Mucosa of descending colon (tissue), 3 donors: ENCODE measurements around the gene AKAP6. TPM values are rescaled to one million over a fixed set of nuclear protein-coding genes. Genes with fewer than 3 reads are reported as not detected.

Experiments used
- ATAC-seq: fragments of 200-7000 bp; cut with Tn5 transposase; one replicate; pipeline ENCODE4 v1.9.1; 2020; ENCODE audit warnings: mild to moderate bottlenecking, moderate library complexity
- DNase-seq, 3 donors: peaks; one replicate each; pipeline ENCODE4 v3.0.0-alpha.2; 2020
- H3K36me3 ChIP-seq: fragments of 200-600 bp; one replicate; pipeline ENCODE4 v1.8.0; 2021; ENCODE audit warnings: low read depth, mild to moderate bottlenecking
- H3K4me1 ChIP-seq: fragments of 200-600 bp; one replicate; pipeline ENCODE4 v1.8.0; 2021; ENCODE audit warnings: low read depth, mild to moderate bottlenecking
- H3K4me3 ChIP-seq: fragments of 200-600 bp; one replicate; pipeline ENCODE4 v1.8.0; 2021; ENCODE audit warnings: mild to moderate bottlenecking
- H3K9me3 ChIP-seq: fragments of 200-600 bp; one replicate; pipeline ENCODE4 v1.8.0; 2021; ENCODE audit warnings: mild to moderate bottlenecking
- CTCF ChIP-seq: fragments of 200-600 bp; IDR thresholded peaks from one replicate; pipeline ENCODE4 v1.8.0; 2022; ENCODE audit warnings: antibody characterized with exemption, mild to moderate bottlenecking
- intact Hi-C, 2 donors: fragments of 100-400 bp; cut with DNase I in 1 of 2; cut with micrococcal nuclease in 1 of 2; formaldehyde crosslinking; loops; one replicate each; pipeline versions ENCODE4 v1.11.0 to v1.11.1; 2022; cut with DNase I, micrococcal nuclease
- total RNA-seq, 3 donors: library from RNA; stranded (reverse); fragmentation: NEBNext Ultra II Directional in 2 of 3; extraction: Animal tissue kit (Norgen Biotek cat#: 25700) in 2 of 3; gene quantifications; one replicate each; pipeline versions ENCODE4 v1.2.1 to v1.2.4, GENCODE V29; 2021 to 2023
- donor health status: DM: no; HTN: no; CAD: no; lungs with moderate emphysema.
- donor health status: DM: no; HTN: no; CAD: no.
- donor health status: DM: no; HTN: yes; CAD: no.

Gene AKAP6
- total RNA-seq, 3 donors from 2014 or later = 4.2 to 30.8 (median 5.4) TPM

DNA sequence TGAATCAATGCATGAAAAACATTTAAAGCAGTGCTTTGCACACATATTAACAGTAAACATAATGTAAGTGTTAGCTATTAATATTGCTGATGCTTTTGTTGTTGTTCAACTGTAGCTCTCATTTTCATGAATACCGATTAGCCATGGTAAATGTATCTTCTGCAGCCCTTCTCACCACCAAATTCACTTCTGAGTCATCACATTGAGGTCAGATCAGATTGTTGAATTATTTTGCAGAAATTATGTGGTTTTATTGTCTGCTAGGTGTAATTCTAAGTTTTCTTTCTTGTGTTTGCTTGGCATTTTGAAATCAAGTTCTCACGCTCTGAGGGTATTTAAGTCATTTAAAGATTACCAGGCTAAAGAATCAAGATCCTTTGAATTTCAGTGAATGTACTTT, 74.6 kb downstream of the AKAP6 start:
- TF ChIP-seq CTCF = no peak
- Histone ChIP-seq H3K4me1 (no peaks in the 10 kb centered on the region), H3K36me3 (no peaks in the 10 kb centered on the region), H3K9me3 (no peaks in the 10 kb centered on the region), H3K4me3 (no peak overlapping the region)
- intact Hi-C loops = no loop called here
- DNase-seq = no peak
- no peak for ATAC-seq

DNA sequence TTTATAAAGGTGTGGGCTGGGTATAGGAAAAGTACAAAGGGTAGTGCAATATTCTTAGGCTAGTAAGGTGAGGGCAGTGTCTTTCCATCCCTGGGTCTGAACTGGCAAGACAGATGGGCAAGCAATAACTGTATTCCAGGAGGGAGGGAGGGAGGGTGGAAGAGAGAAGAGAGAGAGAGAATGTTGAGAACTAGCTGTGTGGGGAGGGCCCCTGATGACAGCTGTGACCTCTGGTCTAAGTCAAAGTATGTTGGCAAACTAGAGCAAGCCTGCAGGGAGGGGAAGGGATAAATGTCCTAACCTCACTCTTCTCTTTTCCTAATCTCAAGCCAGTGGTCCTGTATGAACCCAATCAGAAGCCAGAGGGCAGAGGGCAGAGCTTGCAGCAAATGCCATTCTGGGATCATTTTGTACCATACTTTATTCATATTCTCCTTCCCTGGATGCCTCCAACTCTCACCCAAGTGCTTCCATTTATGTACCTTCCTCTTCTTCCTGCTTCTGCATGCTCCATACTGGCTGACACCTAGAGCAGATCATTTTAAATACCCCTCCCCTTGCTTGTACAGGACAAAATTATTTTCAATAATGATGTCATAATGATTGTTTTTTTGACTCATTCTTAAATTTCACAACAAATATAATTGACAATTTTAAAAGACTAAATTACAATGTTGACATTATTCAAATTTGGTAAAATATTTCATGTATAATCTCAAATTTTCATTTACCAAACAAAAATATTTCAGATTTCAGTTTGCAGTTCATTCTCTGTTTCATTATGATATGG, 75.9 kb downstream of the AKAP6 start:
- no peak for TF ChIP-seq CTCF

DNA sequence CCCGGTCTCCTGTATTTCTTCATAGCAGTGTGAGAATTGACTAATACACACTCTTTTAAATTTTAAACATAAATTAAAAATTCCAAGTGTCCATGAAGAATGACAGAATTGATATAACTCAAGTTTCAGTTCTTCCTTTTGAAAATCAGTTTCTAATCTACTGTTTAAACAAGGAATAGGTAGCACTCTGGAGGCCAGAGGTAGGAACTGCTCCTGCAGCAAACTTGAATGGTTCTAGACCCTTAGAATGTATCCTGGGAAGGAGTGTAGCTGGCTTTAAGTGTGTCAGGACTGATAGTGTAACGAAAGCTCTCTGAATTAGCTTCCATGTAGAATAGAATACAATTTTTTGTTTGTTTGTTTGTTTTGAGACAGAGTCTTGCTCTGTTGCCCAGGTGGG, 76.8 kb downstream of the AKAP6 start:
- ATAC-seq = no peak
- Histone ChIP-seq H3K9me3 (no peaks in the 10 kb centered on the region), H3K36me3 (no peaks in the 10 kb centered on the region), H3K4me3 (no peak overlapping the region), H3K4me1 (no peaks in the 10 kb centered on the region)
- intact Hi-C loops = no loop called here
- no peak for TF ChIP-seq CTCF
- no peak for DNase-seq

More for the DNA sequence above, 75.9 kb downstream of the AKAP6 start:
- no peaks in the 10 kb centered on the region for H3K4me1 ChIP-seq
- no peak overlapping the region for H3K4me3 ChIP-seq
- H3K9me3 ChIP-seq = no peaks in the 10 kb centered on the region
- DNase-seq = no peak
- intact Hi-C loops = no loop called here
- H3K36me3 ChIP-seq = no peaks in the 10 kb centered on the region
- no peak for ATAC-seq

GRCh38 chr14:32407130-32407529, 78.0 kb downstream of the AKAP6 start:
- no peak for TF ChIP-seq CTCF
- intact Hi-C loops = no loop called here
- H3K4me1 ChIP-seq = no peaks in the 10 kb centered on the region
- no peaks in the 10 kb centered on the region for H3K9me3 ChIP-seq
- no peak for DNase-seq
- H3K4me3 ChIP-seq = no peak overlapping the region
- no peaks in the 10 kb centered on the region for H3K36me3 ChIP-seq
- no peak for ATAC-seq

GRCh38 chr14:32408018-32408417, 78.9 kb downstream of the AKAP6 start:
- DNase-seq = no peak

More at GRCh38 chr14:32408018-32408417, 78.9 kb downstream of the AKAP6 start:
- no peak overlapping the region for H3K4me3 ChIP-seq
- intact Hi-C loops = no loop called here
- no peak for TF ChIP-seq CTCF
- no peak for ATAC-seq
- no peaks in the 10 kb centered on the region for H3K9me3 ChIP-seq
- H3K4me1 ChIP-seq = no peaks in the 10 kb centered on the region
- H3K36me3 ChIP-seq = no peaks in the 10 kb centered on the region
